HEK293 (cell line): Measurements from ENCODE around the gene HBP1.

Experiments
- CTCF ChIA-PET: fragments of 350-600 bp; formaldehyde crosslinking; extraction: SDS; loops from one replicate; lab custom pipeline; 2021; ENCODE audit warnings: antibody characterized with exemption; lab: Yijun Ruan, JAX
- POLR2A ChIA-PET: fragments of 300-600 bp; formaldehyde crosslinking; extraction: SDS; loops from one replicate; lab custom pipeline; 2020; ENCODE audit warnings: antibody characterized with exemption, inconsistent platforms; lab: Yijun Ruan, JAX
- H3K27ac ChIP-seq: fragments of 200-500 bp; sonication (Bioruptor generic); 2 replicates; pipeline ENCODE4 v1.5.1; 2014; ENCODE audit warnings: low read depth, low read length, control low read depth, inconsistent platforms; ENCODE audit errors: extremely low read depth
- H3K36me3 ChIP-seq, 2 experiments: fragments of 200-500 bp in 1 of 2; sonication (Bioruptor generic) in 1 of 2; 1 replicate in 1 of 2; 2 replicates in 1 of 2; pipeline ENCODE4 v1.5.1; 2014 to 2017; ENCODE audit warnings: inconsistent platforms in 2 of 2, low read length in 2 of 2; ENCODE audit not compliant: control insufficient read depth in 2 of 2, insufficient read depth in 1 of 2
- H3K4me1 ChIP-seq: fragments of 200-500 bp; sonication (Bioruptor generic); 2 replicates; pipeline ENCODE4 v1.5.1; 2014; ENCODE audit warnings: mild to moderate bottlenecking, low read length, inconsistent platforms; ENCODE audit not compliant: control insufficient read depth, insufficient read depth
- H3K4me3 ChIP-seq: 2 replicates; pipeline ENCODE4 v1.5.1; 2011; ENCODE audit warnings: low read depth, mild to moderate bottlenecking, control low read depth, low read length, moderate library complexity
- H3K9me3 ChIP-seq: fragments of 200-500 bp; sonication (Bioruptor generic); 2 replicates; pipeline ENCODE4 v1.5.1; 2014; ENCODE audit warnings: low read depth, low read length, inconsistent platforms; ENCODE audit not compliant: control insufficient read depth, insufficient read depth
- KLF16 ChIP-seq: fragments of 450-650 bp; formaldehyde crosslinking; IDR thresholded peaks from 2 replicates; pipeline ENCODE4 v1.5.1; 2017; ENCODE audit warnings: missing biosample characterization, missing genetic modification characterization
- ZNF214 ChIP-seq: fragments of 450-650 bp; formaldehyde crosslinking; IDR thresholded peaks from 2 replicates; pipeline ENCODE4 v1.5.1; 2017; ENCODE audit warnings: missing biosample characterization, mild to moderate bottlenecking, missing genetic modification characterization, borderline replicate concordance
- ZNF292 ChIP-seq: fragments of 450-650 bp; formaldehyde crosslinking; IDR thresholded peaks from 2 replicates; pipeline ENCODE4 v1.5.1; 2016; ENCODE audit warnings: low read depth, missing biosample characterization, missing genetic modification characterization, borderline replicate concordance
- ZNF426 ChIP-seq: fragments of 450-650 bp; formaldehyde crosslinking; IDR thresholded peaks from 2 replicates; pipeline ENCODE4 v1.5.1; 2017; ENCODE audit warnings: missing biosample characterization, missing genetic modification characterization, mild to moderate bottlenecking, inconsistent platforms, moderate library complexity
- ZNF473 ChIP-seq: fragments of 450-650 bp; formaldehyde crosslinking; IDR thresholded peaks from 2 replicates; pipeline ENCODE4 v1.5.1; 2017; ENCODE audit warnings: missing biosample characterization, missing genetic modification characterization
- ZNF521 ChIP-seq: fragments of 450-650 bp; formaldehyde crosslinking; IDR thresholded peaks from 2 replicates; pipeline ENCODE4 v1.5.1; 2017; ENCODE audit warnings: missing biosample characterization, mild to moderate bottlenecking, missing genetic modification characterization
- ZNF555 ChIP-seq: fragments of 450-650 bp; formaldehyde crosslinking; conservative IDR thresholded peaks from 2 replicates; pipeline ENCODE4 v1.5.1; 2017; ENCODE audit warnings: missing biosample characterization, mild to moderate bottlenecking, missing genetic modification characterization, inconsistent platforms
- ZNF561 ChIP-seq: fragments of 450-650 bp; IDR thresholded peaks from 2 replicates; pipeline ENCODE4 v1.5.1; 2018; ENCODE audit warnings: missing biosample characterization, missing genetic modification characterization, borderline replicate concordance
- ZNF610 ChIP-seq: fragments of 450-650 bp; formaldehyde crosslinking; IDR thresholded peaks from 2 replicates; pipeline ENCODE4 v1.5.1; 2016; ENCODE audit warnings: missing biosample characterization, missing genetic modification characterization, borderline replicate concordance
- ZNF621 ChIP-seq: fragments of 450-650 bp; formaldehyde crosslinking; IDR thresholded peaks from 2 replicates; pipeline ENCODE4 v1.5.1; 2017; ENCODE audit warnings: missing biosample characterization, missing genetic modification characterization
- ZNF843 ChIP-seq: fragments of 450-650 bp; formaldehyde crosslinking; IDR thresholded peaks from 2 replicates; pipeline ENCODE4 v1.5.1; 2016; ENCODE audit warnings: missing biosample characterization, missing genetic modification characterization
- TF ChIP-seq, protein P1 (sequence below): fragments of 450-650 bp; formaldehyde crosslinking; IDR thresholded peaks from 2 replicates; pipeline ENCODE4 v1.5.1; 2017; ENCODE audit warnings: missing biosample characterization, missing genetic modification characterization
- TF ChIP-seq, protein P2 (sequence below): fragments of 450-650 bp; formaldehyde crosslinking; IDR thresholded peaks from 2 replicates; pipeline ENCODE4 v1.5.1; 2016; ENCODE audit warnings: missing biosample characterization, missing genetic modification characterization
- TF ChIP-seq, protein P3 (sequence below): fragments of 450-650 bp; formaldehyde crosslinking; IDR thresholded peaks from 2 replicates; pipeline ENCODE4 v1.5.1; 2016; ENCODE audit warnings: missing biosample characterization, missing genetic modification characterization, low read depth
- TF ChIP-seq, protein P4 (sequence below): fragments of 450-650 bp; formaldehyde crosslinking; IDR thresholded peaks from 2 replicates; pipeline ENCODE4 v1.5.1; 2016; ENCODE audit warnings: missing biosample characterization, missing genetic modification characterization, low read depth

HBP1 gene

DNA sequence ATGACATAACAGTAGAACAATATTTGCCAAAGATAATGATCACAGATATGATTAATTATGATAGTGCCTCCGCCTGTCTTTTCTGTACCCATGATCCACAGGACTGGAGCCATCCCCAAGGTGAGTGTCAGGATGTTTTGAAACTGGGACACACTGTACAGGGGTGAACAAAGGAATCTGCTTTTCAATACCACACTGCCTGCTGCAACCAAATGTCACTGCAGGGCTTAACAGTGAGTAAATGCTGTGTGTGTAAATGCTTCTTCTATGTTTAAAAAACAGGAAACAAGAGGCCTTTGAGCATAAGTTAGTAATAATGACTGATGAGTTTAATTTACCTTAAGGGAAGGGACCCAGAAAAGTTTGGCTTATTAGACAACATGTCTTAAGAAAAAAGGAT, 65.2 kb downstream of the HBP1 start (continued):
- TF ChIP-seq, protein P1, sequence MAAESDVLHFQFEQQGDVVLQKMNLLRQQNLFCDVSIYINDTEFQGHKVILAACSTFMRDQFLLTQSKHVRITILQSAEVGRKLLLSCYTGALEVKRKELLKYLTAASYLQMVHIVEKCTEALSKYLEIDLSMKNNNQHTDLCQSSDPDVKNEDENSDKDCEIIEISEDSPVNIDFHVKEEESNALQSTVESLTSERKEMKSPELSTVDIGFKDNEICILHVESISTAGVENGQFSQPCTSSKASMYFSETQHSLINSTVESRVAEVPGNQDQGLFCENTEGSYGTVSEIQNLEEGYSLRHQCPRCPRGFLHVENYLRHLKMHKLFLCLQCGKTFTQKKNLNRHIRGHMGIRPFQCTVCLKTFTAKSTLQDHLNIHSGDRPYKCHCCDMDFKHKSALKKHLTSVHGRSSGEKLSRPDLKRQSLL (tag by site-specific recombination): no peak
- TF ChIP-seq ZNF843 (tag by site-specific recombination): no peak

DNA sequence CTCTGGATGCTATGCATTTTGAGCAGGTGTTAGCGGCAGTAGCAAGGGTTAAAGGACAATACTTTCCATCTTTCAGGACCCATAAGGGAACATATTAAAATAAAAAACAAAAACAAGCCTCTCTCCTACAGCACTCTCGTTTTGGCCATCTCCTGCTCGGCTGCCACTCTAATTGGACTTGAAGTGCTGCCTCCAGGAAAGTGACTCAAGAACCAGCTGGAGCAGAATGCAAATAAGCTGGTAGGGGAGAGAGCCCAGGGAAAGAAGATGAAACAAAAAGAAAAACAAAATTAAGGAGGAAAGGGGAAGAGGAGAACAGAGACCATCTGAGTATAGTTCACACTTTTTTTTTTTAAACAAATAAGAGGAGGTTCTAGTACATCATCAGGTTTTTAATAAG, 65.6 kb downstream of the HBP1 start:
- H3K36me3 ChIP-seq: no peaks in the 10 kb centered on the region
- POLR2A ChIA-PET: no interaction called here
- no peak overlapping the region for H3K4me3 ChIP-seq
- no peak overlapping the region for H3K27ac ChIP-seq
- TF ChIP-seq ZNF292: no peak
- H3K4me1 ChIP-seq: no peaks in the 10 kb centered on the region
- CTCF ChIA-PET: interaction anchor here (0.7 kb wide), 1 partner anchor 10 kb away, joined by 3 read pairs; no protein-coding TSS in a partner anchor
- no peaks in the 10 kb centered on the region for H3K9me3 ChIP-seq

DNA sequence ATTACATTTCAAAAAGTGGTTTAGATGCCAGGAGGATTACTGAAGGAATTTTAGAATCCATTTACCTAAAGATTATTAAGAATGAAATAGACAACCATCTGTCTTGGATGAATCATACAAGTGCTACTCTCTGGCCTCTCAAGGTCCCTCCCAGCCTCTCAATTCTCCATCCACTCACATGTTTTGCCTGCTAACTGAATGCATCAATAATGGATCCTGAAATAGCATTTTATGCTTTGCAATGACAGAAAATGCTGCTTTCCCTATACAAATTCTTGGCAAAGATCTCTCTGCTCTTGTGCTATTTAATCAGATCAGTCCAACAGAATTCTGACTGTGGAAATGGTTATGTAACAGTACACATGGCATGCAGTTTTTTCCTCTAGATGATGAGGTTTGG, 68.1 kb downstream of the HBP1 start:
- H3K4me3 ChIP-seq: no peak overlapping the region
- H3K36me3 ChIP-seq: no peaks in the 10 kb centered on the region
- H3K9me3 ChIP-seq: no peaks in the 10 kb centered on the region
- TF ChIP-seq ZNF561 (tag by site-specific recombination) (no peak), ZNF555 (tag by site-specific recombination) (no peak), ZNF473 (tag by site-specific recombination) (no peak), ZNF521 (no peak), ZNF214 (tag by site-specific recombination) (no peak), ZNF426 (tag by site-specific recombination) (no peak), ZNF610 (tag by site-specific recombination) (no peak), KLF16 (tag by site-specific recombination) (no peak), ZNF621 (tag by site-specific recombination) (no peak)
- TF ChIP-seq, protein P2, sequence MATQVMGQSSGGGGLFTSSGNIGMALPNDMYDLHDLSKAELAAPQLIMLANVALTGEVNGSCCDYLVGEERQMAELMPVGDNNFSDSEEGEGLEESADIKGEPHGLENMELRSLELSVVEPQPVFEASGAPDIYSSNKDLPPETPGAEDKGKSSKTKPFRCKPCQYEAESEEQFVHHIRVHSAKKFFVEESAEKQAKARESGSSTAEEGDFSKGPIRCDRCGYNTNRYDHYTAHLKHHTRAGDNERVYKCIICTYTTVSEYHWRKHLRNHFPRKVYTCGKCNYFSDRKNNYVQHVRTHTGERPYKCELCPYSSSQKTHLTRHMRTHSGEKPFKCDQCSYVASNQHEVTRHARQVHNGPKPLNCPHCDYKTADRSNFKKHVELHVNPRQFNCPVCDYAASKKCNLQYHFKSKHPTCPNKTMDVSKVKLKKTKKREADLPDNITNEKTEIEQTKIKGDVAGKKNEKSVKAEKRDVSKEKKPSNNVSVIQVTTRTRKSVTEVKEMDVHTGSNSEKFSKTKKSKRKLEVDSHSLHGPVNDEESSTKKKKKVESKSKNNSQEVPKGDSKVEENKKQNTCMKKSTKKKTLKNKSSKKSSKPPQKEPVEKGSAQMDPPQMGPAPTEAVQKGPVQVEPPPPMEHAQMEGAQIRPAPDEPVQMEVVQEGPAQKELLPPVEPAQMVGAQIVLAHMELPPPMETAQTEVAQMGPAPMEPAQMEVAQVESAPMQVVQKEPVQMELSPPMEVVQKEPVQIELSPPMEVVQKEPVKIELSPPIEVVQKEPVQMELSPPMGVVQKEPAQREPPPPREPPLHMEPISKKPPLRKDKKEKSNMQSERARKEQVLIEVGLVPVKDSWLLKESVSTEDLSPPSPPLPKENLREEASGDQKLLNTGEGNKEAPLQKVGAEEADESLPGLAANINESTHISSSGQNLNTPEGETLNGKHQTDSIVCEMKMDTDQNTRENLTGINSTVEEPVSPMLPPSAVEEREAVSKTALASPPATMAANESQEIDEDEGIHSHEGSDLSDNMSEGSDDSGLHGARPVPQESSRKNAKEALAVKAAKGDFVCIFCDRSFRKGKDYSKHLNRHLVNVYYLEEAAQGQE (tag by site-specific recombination): no peak
- TF ChIP-seq, protein P3, sequence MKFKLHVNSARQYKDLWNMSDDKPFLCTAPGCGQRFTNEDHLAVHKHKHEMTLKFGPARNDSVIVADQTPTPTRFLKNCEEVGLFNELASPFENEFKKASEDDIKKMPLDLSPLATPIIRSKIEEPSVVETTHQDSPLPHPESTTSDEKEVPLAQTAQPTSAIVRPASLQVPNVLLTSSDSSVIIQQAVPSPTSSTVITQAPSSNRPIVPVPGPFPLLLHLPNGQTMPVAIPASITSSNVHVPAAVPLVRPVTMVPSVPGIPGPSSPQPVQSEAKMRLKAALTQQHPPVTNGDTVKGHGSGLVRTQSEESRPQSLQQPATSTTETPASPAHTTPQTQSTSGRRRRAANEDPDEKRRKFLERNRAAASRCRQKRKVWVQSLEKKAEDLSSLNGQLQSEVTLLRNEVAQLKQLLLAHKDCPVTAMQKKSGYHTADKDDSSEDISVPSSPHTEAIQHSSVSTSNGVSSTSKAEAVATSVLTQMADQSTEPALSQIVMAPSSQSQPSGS (tag by site-specific recombination): no peak
- TF ChIP-seq, protein P4, sequence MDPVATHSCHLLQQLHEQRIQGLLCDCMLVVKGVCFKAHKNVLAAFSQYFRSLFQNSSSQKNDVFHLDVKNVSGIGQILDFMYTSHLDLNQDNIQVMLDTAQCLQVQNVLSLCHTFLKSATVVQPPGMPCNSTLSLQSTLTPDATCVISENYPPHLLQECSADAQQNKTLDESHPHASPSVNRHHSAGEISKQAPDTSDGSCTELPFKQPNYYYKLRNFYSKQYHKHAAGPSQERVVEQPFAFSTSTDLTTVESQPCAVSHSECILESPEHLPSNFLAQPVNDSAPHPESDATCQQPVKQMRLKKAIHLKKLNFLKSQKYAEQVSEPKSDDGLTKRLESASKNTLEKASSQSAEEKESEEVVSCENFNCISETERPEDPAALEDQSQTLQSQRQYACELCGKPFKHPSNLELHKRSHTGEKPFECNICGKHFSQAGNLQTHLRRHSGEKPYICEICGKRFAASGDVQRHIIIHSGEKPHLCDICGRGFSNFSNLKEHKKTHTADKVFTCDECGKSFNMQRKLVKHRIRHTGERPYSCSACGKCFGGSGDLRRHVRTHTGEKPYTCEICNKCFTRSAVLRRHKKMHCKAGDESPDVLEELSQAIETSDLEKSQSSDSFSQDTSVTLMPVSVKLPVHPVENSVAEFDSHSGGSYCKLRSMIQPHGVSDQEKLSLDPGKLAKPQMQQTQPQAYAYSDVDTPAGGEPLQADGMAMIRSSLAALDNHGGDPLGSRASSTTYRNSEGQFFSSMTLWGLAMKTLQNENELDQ (tag by site-specific recombination): no peak
- H3K27ac ChIP-seq: no peak overlapping the region
- ChIA-PET CTCF (no interaction called here), POLR2A (no interaction called here)
- no peaks in the 10 kb centered on the region for H3K4me1 ChIP-seq
